ENCODE measurements around the gene PBX1.

- no peak for TF ChIP-seq EP300 (IDR thresholded peaks at IDR 0.05)
- TF ChIP-seq CTCF (IDR thresholded peaks at IDR 0.05) = no peak
These were observed 1.6 kb downstream of the PBX1 start for GRCh38 chr1:164560556-164560955.
